ENCODE results near the gene TCP11. TPM values are rescaled to one million over a fixed set of nuclear protein-coding genes. Genes with fewer than 3 reads are reported as not detected.

Gene TCP11
- total RNA-seq (2022; extraction: Qiagen RNA extraction): not detected in 5 replicates

DNA sequence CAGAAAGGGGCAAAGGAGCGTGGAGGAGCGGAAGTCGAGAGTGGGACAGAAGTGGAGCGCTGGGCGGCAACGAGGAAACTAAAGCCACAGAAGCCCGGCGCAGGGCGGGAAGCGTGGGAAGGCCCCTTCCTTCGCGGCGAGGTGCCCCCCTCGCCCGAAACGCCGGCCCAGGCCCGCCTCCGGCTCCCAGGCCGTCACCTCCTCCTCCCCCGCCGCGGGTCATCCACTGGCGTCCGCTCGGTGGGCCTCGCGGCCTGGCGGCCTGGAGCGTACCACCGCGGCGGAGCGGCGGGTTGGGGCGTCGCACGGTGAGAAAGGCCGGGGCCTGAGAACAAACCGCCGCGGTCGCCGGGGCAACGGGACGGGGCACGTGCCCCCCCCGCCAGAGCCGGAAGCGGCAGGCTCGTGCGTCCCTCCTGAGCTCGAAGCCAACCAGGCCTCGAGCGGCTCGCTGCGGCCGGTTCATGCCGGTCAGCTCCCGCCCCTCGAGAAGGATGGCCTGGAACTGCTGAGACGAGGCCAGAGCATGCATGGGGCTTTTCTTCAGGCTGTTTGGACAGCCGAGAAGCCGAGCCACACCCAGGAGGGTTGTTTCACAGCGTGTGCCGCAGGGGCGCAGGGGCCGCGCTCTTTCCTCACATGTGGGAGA lies at the start of gene TCP11:
Gene TCP11, minus strand, starts transcription at position 333 of the 649 bp plus-strand sequence. CDS start 469 bp downstream, outside the sequence.

Other genes with a start within 250 kb of the TCP11 start
- 0.03 to 0.07 TPM (median 0.06 TPM) in 5 replicates for gene SCUBE3, start 72.6 kb upstream of the TCP11 start, total RNA-seq (2022; extraction: Qiagen RNA extraction)
- 7.1 to 11.3 TPM (median 10.6 TPM) in 5 replicates for gene ZNF76, start 118.4 kb upstream of the TCP11 start, total RNA-seq (2022; extraction: Qiagen RNA extraction)
- gene DEF6, start 156.5 kb upstream of the TCP11 start, total RNA-seq (2022; extraction: Qiagen RNA extraction): 0.03 to 0.07 TPM (median 0.06 TPM) in 3 of 5 replicates, not detected in the others
- 4.8 to 6.9 TPM (median 6.3 TPM) in 5 replicates for gene PPARD, start 201.2 kb upstream of the TCP11 start, total RNA-seq (2022; extraction: Qiagen RNA extraction)

All from A549 treated with CORT108297 at 1 μM for 4 hours (cell line).